Bladder microvascular endothelial cell (primary cell): ENCODE results near the gene RESF1. TPM values are rescaled to one million over a fixed set of nuclear protein-coding genes. Genes with fewer than 3 reads are reported as not detected.

Experiments used
- total RNA-seq: library from RNA; depleted of rRNA; stranded (reverse); fragments of >200 nt; gene quantifications from 2 replicates; pipeline ENCODE4 v1.2.3, GENCODE V29; 2014

Gene RESF1
- total RNA-seq, result 73.3 and 79.5 TPM in 2 replicates

DNA sequence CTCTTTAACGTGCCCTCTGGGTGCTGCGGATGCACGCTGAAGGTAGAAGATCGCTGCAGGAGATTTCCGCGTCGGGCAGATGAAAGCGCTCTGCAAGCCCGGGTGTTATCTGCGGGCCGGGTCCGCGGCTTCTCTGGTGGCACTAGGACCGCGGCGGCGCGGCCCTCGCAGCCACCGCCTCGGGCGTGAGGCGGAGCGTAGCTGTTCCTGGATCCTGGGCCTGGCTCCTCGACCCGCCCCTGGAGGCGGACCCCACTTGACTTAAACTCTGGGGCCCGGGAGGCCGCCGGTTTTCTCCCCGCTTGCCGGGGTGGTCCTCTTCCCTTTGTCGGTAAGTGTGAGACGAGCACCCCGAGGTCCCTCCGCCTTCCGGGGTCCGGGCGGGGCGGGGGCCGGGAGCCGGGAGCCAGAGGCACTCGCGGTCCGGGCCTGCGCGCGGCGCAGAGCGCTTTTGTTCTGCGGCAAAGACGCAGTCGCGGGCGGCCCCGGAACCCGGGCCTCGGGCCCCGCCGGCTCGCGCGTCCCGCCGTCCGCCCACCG, at the start of gene RESF1:
TSS of gene RESF1 (plus strand) at position 255 of the 540 bp plus-strand sequence. CDS start 21,541 bp downstream, outside the sequence.

Other genes starting within 250 kb of the RESF1 start
- gene AMN1, start 230.4 kb upstream of the RESF1 start, total RNA-seq, result 9.9 and 20.0 TPM in 2 replicates
- gene BICD1, start 147.4 kb downstream of the RESF1 start, total RNA-seq, result 7.4 and 54.9 TPM in 2 replicates